ENCODE results near the gene MYL3.

GRCh38 chr3:46900356-46900755 lies 37.1 kb upstream of the MYL3 start:
- no peak for TF ChIP-seq CTCF (IDR thresholded peaks at IDR 0.05)
- TF ChIP-seq POLR2A (IDR thresholded peaks at IDR 0.05), result no peak
